Neural progenitor cell (in vitro differentiated cells): Measurements from ENCODE around the gene WDR20.

Source experiments
- EZH2 ChIP-seq: fragments of 200-600 bp; sonication (generic); IDR thresholded peaks from 2 replicates; pipeline ENCODE4 v1.6.1; 2017; ENCODE audit warnings: antibody characterized with exemption, mild to moderate bottlenecking, moderate library complexity
- TF ChIP-seq, protein P1 (sequence below): fragments of 200-600 bp; sonication (generic); IDR thresholded peaks from 2 replicates; pipeline ENCODE4 v1.5.1; 2017; ENCODE audit warnings: antibody characterized with exemption, mild to moderate bottlenecking

DNA sequence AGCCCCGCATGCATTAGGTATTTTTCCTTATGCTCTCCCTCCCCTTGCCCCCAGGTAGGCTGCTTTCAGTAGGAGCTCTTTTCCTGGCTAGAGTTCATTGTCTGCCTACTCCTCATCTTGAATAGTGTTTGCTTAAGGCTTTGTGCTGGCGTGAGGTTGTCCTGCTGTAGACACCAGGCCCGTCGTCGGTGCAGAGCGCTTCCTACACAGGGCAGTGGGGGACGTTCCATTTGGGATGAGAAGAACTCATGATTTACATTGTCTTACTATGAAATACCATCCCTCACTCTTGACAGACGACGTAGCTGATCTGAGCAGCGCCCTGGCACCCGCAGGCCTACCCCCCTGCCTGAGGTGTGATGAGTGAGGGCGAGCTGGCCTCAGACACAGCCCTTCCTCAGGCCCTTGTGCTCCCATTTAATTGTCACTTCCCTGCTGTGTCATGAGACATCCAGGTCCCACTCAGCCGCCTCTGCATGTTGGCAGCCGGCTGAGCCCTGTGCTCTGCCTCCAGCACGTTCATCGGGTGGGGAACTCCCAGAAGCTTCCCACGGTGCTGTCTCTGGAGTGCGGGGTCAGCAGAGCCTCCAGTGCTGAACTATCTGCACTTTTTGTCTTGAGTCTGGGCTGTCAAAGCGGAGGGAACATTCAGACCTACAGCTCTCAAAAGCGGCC is 76.0 kb downstream of the WDR20 start:
- TF ChIP-seq, protein P1, sequence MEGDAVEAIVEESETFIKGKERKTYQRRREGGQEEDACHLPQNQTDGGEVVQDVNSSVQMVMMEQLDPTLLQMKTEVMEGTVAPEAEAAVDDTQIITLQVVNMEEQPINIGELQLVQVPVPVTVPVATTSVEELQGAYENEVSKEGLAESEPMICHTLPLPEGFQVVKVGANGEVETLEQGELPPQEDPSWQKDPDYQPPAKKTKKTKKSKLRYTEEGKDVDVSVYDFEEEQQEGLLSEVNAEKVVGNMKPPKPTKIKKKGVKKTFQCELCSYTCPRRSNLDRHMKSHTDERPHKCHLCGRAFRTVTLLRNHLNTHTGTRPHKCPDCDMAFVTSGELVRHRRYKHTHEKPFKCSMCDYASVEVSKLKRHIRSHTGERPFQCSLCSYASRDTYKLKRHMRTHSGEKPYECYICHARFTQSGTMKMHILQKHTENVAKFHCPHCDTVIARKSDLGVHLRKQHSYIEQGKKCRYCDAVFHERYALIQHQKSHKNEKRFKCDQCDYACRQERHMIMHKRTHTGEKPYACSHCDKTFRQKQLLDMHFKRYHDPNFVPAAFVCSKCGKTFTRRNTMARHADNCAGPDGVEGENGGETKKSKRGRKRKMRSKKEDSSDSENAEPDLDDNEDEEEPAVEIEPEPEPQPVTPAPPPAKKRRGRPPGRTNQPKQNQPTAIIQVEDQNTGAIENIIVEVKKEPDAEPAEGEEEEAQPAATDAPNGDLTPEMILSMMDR, result no peak
- no peak for TF ChIP-seq EZH2
